Suppressor macrophage treated with lipopolysaccharide for 4 hours (primary cell): ENCODE measurements around the gene SLC51B.

Experiments used
- DNase-seq: peaks from one replicate; pipeline ENCODE4 v3.0.0-alpha.2; 2020

The SLC51B gene

DNA sequence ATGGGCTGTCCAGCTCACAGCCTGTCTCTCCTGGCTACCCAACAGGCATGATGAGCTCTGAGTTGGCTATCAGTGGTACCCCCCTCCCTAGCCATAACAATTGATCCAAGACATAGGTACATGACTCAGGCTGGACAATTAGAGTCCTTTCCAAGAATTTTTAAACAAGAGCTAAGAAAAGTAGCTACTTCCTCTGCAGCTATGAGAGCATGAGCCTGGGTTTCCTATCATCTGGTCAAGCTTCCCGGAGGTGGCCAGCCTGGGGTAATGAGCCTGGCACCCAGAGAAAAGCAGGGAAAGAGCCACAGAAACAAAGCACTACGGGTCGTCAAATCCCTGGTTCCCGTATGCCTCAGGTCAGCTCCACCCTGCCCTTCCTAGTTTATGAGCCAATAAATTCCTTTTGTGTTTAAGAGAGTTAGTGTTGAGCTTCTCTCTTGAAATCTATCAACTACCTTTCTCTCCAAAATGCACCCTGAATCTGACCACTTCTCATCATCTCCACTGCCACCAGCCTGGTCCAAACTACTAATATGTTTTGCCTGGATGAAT is 2.3 kb upstream of the SLC51B start:
- no peak for DNase-seq

DNA sequence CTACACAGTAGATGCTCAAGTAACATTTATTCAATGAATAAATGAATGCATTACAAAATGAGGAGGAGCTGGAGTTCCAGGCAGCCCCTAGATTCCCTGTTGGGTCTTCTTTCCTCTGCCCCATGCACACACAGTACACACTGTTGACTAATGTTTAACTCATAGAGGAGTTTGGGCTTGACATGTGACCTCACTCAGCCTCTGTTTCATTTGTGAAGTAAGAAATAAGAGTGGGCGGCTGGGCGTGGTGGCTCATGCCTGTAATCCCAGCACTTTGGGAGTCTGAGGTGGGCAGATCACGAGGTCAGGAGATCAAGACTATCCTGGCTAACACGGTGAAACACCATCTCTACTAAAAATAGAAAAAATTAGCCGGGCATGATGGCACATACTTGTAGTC is 969 bp upstream of the SLC51B start:
- DNase-seq = peak; percentile 78

DNA sequence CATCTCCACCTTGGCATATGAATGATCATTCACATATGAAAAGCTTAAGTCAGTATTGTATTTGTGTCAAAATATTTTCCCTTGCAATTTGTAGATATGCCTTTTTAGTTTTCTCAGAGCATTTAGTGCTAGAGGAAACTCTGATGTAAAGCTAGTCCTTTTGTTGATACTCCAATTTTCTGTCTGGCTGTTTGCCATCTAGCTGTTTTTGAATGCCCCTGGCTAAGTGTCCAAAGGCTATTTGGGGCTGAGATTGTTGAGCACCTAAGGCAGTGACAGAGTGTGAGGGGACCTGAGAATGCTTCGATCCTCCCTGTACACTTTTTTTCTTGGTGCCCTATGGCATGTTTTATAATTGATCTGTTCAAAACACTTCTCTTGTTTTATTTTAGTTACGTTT is 3.1 kb downstream of the SLC51B start:
- no peak for DNase-seq

DNA sequence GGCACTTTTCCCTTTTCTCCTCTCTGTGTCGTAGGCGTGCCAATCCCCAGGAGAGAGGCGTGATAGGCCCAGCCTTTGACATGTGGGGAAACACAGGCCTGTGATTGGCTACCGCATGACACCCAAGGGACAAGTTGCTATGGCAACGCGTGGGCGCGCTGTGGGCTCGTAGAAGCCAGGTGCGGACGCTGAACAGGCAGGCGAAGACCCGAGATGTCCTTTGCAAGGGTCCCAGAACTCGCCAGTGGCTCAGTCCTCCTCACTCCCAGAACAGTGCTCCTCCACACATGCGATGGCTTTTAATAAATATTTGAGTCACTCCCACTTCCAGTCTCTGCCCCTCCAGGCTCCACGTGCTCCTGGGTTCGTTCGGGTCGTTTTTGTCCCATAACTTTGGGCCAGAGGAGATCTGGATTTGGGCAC is 4.2 kb downstream of the SLC51B start:
- DNase-seq = peak; percentile 88

DNA sequence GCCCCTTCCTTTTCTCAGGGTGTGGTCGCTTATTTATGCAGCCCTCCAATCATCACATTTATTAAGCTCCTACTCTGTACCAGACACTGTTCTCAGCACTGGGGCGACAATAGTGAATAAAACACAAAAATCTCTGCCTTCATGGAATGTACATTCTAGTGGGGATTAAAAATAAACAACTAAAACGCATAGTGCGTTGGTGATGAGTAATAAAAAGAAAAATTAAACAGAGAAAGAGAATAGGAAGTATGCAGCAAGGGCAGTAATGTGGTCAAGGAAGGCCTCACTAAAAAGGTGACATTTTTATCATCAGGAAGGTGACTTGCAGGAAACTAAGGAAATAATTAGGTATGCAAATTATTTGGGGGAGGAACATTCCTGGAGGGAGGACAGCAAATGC is 5.1 kb downstream of the SLC51B start:
- no peak for DNase-seq

DNA sequence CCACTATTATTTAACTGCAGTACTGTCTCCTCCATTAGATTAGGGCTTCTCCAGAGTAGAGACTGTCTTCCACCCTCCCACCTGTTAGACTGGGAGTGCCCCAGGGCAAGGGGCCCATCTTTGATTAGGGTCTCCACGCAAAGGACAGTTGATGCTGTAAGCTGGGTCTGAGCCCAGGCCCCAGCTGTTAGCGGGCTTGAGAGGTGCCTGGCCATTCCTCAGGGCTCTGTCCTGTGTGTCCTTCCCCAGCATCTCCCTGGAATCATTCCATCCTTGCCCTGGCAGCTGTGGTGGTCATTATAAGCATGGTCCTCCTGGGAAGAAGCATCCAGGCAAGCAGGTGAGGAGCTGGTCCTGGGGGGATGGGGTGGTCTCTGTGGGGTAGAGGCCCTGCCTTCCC is 6.1 kb downstream of the SLC51B start:
- DNase-seq = no peak

DNA sequence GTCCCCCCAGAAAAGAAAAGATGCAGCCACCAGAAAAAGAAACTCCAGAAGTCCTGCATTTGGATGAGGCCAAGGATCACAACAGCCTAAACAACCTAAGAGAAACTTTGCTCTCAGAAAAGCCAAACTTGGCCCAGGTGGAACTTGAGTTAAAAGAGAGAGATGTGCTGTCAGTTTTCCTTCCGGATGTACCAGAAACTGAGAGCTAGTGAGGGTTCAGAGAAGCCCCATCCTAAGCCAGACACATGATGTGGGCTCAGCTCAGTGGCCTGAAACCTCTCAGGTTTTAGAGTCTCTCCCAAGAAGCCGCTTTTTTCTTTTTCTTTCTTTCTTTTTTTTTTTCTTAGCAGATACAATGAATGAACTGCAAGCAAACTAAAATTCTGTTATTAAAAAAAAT is 7.8 kb downstream of the SLC51B start:
- DNase-seq = no peak

DNA sequence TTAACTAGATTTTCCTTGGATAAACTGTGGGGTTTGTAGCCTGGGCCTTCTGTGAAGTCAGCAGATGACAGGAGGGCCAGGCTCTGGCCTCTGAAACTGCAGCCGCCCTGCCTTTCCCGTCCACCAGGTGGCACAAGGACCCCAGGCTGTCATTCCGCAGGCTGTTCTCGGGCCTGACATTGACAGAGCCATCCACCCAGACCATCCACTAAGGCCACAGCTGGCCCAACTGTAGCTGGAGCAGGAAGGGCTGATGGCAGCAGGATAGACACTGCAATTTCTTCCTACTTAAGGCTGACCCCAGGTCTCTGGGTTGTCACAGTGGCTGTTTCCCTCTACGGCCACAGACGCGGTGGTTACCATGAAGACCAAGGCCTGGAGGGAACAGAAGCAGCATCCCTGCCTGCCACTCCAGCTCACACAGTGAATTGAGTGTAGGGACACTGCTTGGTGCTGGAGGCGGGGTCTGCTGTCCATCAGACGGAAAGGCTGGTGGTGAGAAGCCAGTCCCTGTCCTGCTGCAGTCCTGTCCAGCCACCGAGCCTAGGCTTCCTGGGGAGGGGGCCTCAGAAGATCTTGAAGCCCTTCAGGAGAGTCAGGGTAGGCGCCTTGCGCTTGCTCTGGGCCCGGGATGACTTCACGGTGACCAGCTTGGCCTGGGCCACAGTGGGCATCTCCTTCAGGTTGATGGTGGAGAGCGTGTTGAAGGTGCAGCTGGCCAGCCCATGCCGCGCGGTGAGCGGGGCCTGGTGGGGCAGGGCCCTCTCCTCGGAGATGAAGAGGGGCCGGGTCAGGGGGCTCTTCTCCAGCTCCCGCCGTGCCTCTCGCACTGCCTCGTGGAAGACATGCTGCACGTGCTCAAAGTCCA is 9.4 kb downstream of the SLC51B start:
- DNase-seq = peak; percentile 76

DNA sequence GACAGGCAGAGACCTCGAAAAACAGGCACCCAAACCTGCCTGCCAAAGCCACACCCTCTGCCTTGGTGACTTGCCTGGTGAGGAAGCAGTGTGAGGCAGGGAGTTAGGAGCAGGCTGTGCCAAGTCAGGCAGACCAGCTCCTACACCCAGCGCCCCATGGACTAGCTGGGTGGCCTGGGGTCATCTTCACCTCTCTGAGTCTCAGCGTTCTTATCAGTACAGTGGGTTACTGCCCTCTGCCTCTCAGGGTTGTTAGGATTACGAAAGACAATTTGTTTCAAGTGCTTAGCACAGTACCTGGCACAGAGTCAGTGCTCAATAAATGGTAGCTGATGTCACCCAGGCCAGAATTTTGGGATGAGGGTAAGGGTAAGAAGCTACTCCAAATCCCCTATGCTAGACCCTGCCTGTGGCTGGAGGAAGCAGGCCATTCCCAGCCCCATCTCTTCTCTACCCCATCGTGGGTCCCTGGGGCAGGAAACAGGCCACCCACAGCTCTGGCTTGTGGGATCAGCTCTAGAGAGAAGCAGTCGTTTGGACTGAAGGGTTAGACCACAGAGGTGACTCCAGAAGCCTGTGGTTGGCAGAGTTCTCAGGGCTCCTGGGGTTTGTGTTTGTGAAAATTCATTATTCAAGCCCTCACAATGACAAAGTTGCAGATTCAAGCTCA is 10.1 kb downstream of the SLC51B start:
- DNase-seq = no peak

DNA sequence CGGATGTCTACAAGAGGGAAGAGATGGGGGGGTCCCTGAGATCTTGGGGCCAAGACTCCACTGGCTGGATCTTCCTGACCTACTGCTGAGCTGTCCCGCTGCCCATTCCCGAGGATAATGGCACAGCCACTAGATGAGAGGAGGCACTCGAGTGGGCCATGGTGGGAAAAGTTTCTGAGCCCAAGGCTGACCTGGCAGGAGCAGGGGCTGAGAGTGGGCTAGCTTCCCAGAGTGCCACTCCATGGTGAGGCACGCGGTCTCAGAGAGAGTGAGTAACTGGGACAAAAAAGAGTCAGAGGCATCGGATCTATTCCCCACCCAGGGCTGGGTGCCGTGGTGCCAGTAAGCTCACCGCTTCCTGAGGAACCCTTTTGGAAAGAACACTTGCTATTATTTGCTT is 10.9 kb downstream of the SLC51B start:
- no peak for DNase-seq

DNA sequence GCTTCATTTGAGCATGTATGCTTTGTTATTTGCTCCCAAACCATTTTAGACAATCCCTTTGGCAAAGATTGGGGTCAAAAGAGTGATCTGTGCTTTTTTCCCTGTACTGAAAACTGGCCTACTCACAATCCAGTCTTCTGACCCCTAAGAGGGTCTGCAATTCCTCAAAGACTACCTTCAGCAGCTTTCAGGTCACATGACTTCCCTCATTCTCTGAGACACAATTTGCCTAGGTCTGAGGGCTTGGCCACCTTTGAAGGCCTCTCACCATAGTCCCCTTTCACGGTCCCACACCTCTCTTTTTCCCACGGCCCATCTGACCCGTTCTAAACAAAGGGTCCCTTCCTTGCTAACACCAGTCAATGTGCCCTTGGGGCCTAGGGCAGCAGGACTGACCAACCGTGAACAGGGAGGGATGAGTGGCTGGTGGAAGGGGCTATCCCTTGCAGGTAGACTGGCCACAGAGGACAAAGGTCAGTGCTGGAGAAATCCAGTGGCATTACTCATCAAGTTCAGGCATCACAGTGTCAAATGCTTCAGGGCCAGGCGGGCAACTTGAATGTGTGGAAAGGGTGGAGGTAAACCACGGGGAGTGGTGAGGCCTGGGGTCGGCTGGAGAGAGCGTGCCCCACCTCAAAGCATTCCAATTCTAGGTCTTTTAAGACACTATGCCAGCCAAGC is 11.8 kb downstream of the SLC51B start:
- DNase-seq = no peak

DNA sequence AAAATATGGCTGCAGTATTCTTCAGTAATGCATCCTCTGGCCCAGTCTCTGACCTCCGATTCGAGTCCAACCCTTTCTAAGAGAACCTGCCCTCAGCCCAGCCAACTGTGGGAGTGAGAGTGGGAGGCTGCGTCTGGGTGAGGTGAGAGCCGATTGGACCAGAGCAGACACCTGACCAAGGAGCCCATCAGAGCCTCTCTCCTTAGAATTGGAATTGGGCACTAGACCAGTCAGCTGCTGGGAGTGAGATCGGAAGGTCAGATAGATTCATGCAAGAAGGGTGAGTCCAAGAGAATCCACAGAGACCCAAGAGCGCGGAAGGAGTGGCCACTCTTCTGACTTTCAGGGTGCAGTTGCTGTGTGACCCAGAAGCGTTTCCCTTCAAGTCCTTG is 12.4 kb downstream of the SLC51B start:
- DNase-seq = no peak

DNA sequence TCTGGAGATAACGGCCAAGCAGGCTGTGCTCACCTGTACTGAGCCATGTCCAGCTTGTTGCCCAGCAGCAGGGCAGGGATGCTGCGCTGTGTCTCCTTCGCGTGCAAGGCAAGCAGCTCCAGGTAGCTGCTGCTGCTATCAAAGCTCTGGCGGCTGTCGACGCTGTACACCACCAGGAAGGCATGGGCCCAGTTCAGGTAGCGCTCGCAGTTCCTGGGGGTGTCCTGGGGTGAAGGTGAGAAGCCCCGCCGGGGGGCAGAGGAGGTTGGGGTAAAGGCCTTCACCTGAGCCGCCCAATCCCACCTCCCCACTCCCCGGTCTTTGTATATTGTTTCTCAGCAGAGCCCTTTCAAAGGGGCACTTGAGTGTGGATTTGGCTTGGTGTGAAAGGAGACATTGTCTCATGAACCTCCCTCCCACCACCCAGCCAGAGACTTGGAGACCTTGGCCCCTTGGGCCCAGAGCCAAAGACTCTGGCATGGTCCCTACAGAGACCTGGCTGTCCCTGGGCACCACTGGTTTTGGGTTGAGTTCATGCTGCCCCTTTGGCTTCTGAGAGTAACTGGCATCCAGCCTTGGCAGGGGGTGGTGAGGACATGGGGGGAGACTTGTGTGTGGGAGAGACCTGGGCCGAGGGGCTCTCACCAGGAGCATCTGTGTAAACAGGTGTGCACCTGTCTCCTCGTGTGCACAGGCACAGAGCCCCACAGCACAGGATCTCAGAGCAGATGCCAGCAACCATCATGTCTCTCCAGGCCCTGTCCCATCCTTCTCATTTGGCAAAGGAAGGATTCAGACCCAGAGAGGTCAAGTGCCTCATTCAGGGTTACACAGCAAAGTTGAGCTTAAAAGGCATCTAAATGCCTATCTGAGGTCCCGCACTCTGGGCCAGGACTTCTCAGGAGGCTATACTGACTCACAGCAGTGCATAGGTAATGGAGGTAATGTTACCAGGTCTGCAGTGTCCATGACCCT is 13.5 kb downstream of the SLC51B start:
- no peak for DNase-seq

DNA sequence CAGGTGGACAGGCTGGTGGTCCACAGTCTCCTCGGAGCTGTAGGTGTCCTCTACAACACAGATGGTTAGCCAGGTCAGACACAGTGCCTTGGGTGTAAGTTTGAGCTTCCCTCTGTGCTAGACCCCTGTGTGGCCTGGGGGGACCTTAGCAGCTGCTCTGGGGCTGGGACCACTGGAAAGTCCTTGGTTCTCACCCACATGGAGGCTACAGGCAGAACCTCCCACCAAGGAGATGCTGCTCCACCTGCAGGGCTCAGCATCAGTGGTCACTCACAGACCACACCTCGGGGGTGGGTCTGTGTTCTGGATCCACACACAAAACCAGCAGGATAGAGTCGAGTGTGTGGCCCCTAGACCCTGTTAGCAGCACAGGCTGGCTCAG is 14.2 kb downstream of the SLC51B start:
- no peak for DNase-seq

DNA sequence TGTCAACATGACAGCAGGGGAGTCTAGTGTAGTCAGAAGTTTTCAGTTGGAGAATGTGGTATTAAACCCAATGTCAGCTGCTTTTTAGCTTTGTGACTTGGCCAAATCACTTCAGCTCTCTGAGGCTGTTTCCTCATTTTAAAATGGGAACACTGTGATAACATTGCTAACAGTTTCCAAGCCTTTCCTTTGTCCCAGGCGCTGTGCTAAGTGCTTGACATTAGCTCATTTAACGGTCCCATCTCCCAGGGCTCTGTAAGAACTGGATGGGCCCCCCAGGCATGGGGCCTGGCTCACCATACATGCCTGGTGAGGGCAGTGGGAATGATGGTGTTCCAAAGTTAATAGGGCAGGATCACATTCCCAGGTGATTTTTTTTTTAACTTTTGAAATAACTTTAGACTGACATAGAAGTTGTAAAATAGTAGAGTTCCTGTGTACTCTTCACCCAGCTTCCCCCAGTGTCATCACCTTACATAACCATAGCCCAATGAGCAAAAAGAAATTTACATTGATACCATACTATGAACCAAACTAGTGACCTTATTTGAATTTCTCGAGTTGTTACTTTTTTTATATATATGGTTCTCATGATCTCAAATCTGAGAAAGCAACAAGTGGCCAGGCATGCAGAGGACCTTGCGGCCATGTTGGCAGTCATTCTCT is 14.9 kb downstream of the SLC51B start:
- DNase-seq = peak; percentile 15

DNA sequence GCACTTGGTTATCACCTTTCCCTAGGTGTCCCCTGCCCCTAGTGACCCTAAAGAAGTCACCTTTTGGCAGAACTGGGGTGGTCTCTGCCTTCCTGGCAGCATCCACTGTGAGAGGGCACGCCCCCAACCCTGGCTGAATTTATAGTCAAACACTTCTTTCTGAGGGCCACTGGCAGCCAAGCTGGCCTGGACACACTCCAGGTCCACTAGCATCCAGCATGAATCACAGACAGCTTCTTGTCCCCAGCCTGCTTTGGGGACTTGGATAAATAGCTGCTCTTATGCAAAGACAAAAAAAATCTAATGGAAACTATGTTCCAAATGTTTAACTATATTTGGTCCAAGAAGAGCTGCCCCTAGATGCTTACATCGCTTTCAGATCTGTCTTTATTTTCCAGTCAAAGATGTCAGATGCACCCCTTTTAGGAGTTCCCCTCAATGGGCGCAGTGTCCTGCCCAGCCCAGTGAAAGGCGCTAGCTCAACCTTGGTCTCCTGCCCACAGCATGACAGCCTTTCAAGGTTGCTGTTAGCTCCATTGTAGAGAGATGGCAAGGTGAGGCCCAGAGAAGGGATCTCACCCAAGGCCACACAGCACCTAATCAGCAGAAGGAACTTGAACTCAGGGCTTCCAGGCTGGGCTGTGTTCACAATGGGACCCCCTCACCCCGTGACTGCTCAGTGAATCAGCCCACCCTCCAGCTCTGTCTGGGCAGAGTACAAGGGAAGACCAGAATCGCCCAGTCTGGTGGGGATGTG is 15.6 kb downstream of the SLC51B start:
- DNase-seq = no peak

DNA sequence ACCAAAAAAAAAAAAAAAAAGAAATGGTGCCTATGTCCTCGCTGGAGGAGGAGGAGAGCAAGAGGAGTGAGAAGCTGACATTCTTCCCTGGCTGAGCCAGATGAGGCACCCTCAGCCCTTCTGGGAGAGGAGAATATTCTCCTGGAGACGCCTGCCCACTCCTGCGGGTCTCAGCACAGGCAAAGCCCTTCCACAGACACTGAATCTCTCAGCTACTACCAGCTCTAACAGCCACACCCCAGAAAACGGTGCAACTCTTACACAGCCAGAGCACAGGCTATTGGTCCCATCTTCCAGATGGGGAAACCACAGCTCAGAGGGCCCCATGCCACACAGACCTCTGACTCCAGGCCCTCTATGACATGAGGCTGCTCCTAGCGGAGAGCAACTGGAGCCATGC is 16.9 kb downstream of the SLC51B start:
- no peak for DNase-seq

DNA sequence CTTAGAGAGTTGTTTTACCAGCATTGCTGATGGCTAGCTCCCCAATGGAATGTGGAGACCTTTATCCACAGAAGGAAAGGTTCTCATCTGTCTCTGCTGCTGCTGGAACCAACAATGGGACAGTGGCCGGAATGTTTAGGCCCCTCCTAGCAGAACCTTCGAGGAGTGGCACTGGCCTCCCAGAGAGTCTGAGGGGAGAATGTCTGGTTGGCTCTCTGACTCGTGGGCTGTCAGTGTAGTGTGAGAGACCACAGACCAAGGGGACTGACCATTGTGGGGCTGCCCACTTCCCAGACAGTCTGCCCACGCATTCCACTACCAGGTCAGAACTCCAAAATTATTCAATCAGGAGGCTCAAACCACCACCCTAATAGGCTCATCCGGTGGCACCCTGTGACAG is 17.5 kb downstream of the SLC51B start:
- DNase-seq = no peak

DNA sequence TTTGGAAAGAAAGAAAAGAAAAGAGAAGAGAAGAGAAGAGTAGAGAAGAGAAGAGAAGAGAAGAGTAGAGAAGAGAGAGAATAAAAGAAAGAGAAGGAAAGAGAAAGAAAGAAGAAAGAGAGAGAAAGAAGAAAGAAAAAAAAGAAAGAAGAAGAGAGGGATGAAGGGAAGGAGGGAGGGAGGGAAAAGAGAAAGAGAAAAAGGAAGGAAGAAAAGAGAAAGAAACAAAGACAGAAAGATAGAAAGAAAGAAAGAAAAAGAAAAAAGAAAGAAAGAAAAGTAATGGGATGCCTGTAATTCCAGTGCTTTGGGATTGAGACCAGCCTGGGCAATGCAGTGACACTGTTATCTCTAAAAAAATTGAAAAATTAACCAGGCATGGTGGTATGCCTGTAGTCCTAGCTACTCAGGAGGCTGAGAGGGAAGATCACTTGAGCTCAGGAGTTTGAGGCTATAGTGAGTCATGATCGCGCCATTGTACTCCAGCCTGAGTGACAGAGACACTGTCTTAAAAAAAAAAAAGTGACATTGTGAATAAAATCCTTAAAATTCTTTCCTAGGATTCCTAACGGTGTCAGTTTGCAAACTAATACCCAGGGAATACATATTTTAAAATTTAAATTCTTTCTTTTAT is 20.9 kb downstream of the SLC51B start:
- DNase-seq = no peak

DNA sequence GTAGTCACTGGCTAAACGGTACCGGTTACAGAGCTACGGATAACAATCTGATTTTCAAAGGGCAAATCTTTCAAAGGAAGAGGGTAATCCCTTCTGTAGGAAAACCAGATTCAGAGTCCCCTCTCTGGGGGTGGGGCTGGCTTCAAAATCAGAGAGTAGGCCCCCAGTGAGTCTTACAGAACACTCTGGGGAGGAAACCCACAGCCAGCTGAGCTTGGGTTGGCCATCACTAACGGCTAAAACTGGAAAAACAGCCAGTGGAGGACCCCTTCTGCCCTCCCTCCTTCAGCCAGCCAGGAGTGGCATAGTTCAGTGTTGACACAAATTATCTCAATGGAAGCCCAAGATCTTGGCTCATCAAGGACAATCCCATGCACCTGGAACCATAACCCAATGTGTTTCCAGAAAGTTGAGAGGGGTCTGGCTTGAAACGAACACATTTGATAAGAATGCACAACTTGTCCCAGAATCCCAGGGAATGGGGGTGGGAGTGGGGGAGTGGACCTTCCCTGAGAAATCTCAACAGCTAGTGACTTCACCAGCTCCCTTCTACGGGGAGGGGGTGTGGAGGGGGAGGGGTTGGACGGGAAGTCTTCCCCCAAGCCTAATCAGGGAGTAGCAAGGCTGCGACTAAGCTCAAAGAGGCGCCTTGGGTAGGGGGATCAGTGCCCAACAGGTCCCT is 21.6 kb downstream of the SLC51B start:
- DNase-seq = no peak
